Tibial nerve (tissue), 4 donors: ENCODE results near the gene HCK. TPM values are rescaled to one million over a fixed set of nuclear protein-coding genes. Genes with fewer than 3 reads are reported as not detected.

Experiments used
- DNase-seq, 2 donors: peaks; one replicate each; pipeline ENCODE4 v3.0.0-alpha.2; 2019; ENCODE audit warnings: low spot score in 2 of 2
- H3K27ac ChIP-seq, 4 donors: fragments of 200-600 bp; sonication (generic) in 3 of 4; one replicate each; pipeline ENCODE4 v1.5.1; 2017 to 2019; ENCODE audit warnings: mild to moderate bottlenecking in 1 of 4
- H3K27me3 ChIP-seq, 2 donors: fragments of 200-600 bp; sonication (generic) in 1 of 2; one replicate each; pipeline versions ENCODE4 v1.5.1 to v1.6.0; 2017 to 2019
- H3K36me3 ChIP-seq, 3 donors: fragments of 200-600 bp; sonication (generic); one replicate each; pipeline ENCODE4 v1.5.1; 2018 to 2019
- H3K4me1 ChIP-seq, 4 donors: fragments of 200-600 bp; sonication (generic) in 3 of 4; one replicate each; pipeline ENCODE4 v1.5.1; 2017 to 2019
- H3K4me3 ChIP-seq, 4 donors: fragments of 200-600 bp; sonication (generic) in 3 of 4; one replicate each; pipeline ENCODE4 v1.5.1; 2017 to 2019; ENCODE audit warnings: mild to moderate bottlenecking in 1 of 4, moderate library complexity in 1 of 4
- H3K9me3 ChIP-seq, 4 donors: fragments of 200-600 bp; sonication (generic) in 3 of 4; one replicate each; pipeline ENCODE4 v1.5.1; 2017 to 2019
- CTCF ChIP-seq, 5 experiments: fragments of 200-600 bp in 3 of 5; fragments of 450-650 bp in 2 of 5; sonication (generic) in 3 of 5; IDR thresholded peaks; one replicate each; pipeline ENCODE4 v1.5.1; 2016 to 2019; ENCODE audit warnings: antibody characterized with exemption in 5 of 5, mild to moderate bottlenecking in 3 of 5, moderate library complexity in 2 of 5
- EP300 ChIP-seq, 2 donors: sonication (generic); formaldehyde crosslinking; IDR thresholded peaks; one replicate each; pipeline ENCODE4 v1.6.1; 2017; ENCODE audit warnings: antibody characterized with exemption in 2 of 2, mild to moderate bottlenecking in 1 of 2
- POLR2A ChIP-seq, 2 donors: fragments of 450-650 bp; IDR thresholded peaks; one replicate each; pipeline ENCODE4 v1.6.1; 2017; ENCODE audit warnings: antibody characterized with exemption in 2 of 2, mild to moderate bottlenecking in 2 of 2, moderate library complexity in 2 of 2
- WGBS, 2 donors: methylation state at CpG; one replicate each; pipeline ENCODE4 v1.1.5; 2018; 5-methylcytosine and 5-hydroxymethylcytosine counted together
- total RNA-seq, 4 donors: library from RNA; depleted of rRNA; stranded (reverse); fragments of >200 nt; gene quantifications; one replicate each; pipeline ENCODE4 v1.1.0, GENCODE V29; 2016

Gene HCK
- total RNA-seq, 4 donors from 2014 or later = 10.5 to 47.4 (median 13.7) TPM

- 0 to 1% methylated on average over 6 to 7 of the region's 7 CpGs for WGBS, 2 donors
- H3K27ac ChIP-seq = no peak overlapping the region
- no peaks in the 10 kb centered on the region for H3K36me3 ChIP-seq
- TF ChIP-seq CTCF (IDR thresholded peaks at IDR 0.05) = peak; percentile 65 to 90 (median 85)
- TF ChIP-seq EP300 (IDR thresholded peaks at IDR 0.05) = no peak
- H3K4me1 ChIP-seq = no peaks in the 10 kb centered on the region
- peaks cover 0 to 3% (median 0%) of the 10 kb centered on the region in 4 donors for H3K9me3 ChIP-seq
- no peak overlapping the region for H3K4me3 ChIP-seq
- no peaks in the 10 kb centered on the region for H3K27me3 ChIP-seq
- peak; percentile 65 to 88 for DNase-seq
These were observed 39.9 kb downstream of the HCK start for GRCh38 chr20:32091888-32092346.

GRCh38 chr20:32098786-32099185, 46.7 kb downstream of the HCK start:
- no peak overlapping the region for H3K4me3 ChIP-seq
- no peaks in the 10 kb centered on the region for H3K4me1 ChIP-seq
- peaks cover 0 to 16% of the 10 kb centered on the region in 2 donors for H3K27me3 ChIP-seq
- 66 to 78% methylated on average over 6 of the region's 6 CpGs for WGBS, 2 donors
- no peaks in the 10 kb centered on the region for H3K36me3 ChIP-seq
- DNase-seq = no peak
- H3K27ac ChIP-seq = no peak overlapping the region
- TF ChIP-seq POLR2A (IDR thresholded peaks at IDR 0.05) (no peak), CTCF (IDR thresholded peaks at IDR 0.05) (no peak)
- H3K9me3 ChIP-seq = no peaks in the 10 kb centered on the region

- Histone ChIP-seq H3K4me3 (peak overlapping the region in 3 of 4 donors; percentile 89 to 94 (median 89)), H3K27me3 (no peaks in the 10 kb centered on the region), H3K27ac (peak overlapping the region; percentile 93 to 98 (median 96)), H3K4me1 (peaks cover 0 to 38% (median 17%) of the 10 kb centered on the region in 4 donors), H3K36me3 (no peaks in the 10 kb centered on the region), H3K9me3 (no peaks in the 10 kb centered on the region)
- WGBS, 2 donors = 60 to 65% methylated on average over 5 of the region's 5 CpGs
- TF ChIP-seq CTCF (IDR thresholded peaks at IDR 0.05) (no peak), POLR2A (IDR thresholded peaks at IDR 0.05) (no peak), EP300 (IDR thresholded peaks at IDR 0.05) (no peak)
- no peak for DNase-seq
These were observed 56.9 kb downstream of the HCK start for GRCh38 chr20:32108814-32109391.

GRCh38 chr20:32109392-32110172, 57.5 kb downstream of the HCK start, which contains the start of gene TM9SF4:
TSS of gene TM9SF4 (plus strand) at chr20:32109714. CDS start at chr20:32109741, 27 bp downstream.
- peak; percentile 91 to 92 for TF ChIP-seq EP300 (IDR thresholded peaks at IDR 0.05)
- TF ChIP-seq POLR2A (IDR thresholded peaks at IDR 0.05) = peak in 1 of 2 donors; percentile 64
- TF ChIP-seq CTCF (IDR thresholded peaks at IDR 0.05) = peak in 1 of 5 experiments; percentile 39
- Histone ChIP-seq H3K27me3 (no peaks in the 10 kb centered on the region), H3K4me3 (peak within 1 kb of the TSS; percentile 65 to 94 (median 89)), H3K27ac (peak within 1 kb of the TSS; percentile 93 to 98 (median 96)), H3K36me3 (no peaks in the 10 kb centered on the region), H3K9me3 (no peaks in the 10 kb centered on the region), H3K4me1 (peaks cover 0 to 40% (median 17%) of the 10 kb centered on the region in 4 donors)
- 0 to 2% methylated on average over 27 to 33 of the region's 38 CpGs for WGBS, 2 donors
- peak; percentile 84 to 96 for DNase-seq
